HFFc6 (cell line): ENCODE data around the gene PNPLA3. TPM values are rescaled to one million over a fixed set of nuclear protein-coding genes. Genes with fewer than 3 reads are reported as not detected.

Experiments
- DNase-seq: peaks from one replicate; pipeline ENCODE4 v3.0.0-alpha.2; 2018
- H3K27ac Mint-ChIP-seq: 2 replicates; pipeline ENCODE4 v1.8.0; 2020; ENCODE audit warnings: mild to moderate bottlenecking, mixed read lengths
- H3K27me3 Mint-ChIP-seq: 2 replicates; pipeline ENCODE4 v1.8.0; 2021; ENCODE audit warnings: mild to moderate bottlenecking, moderate library complexity, mixed read lengths; ENCODE audit not compliant: insufficient read depth
- H3K36me3 Mint-ChIP-seq: 2 replicates; pipeline ENCODE4 v1.8.0; 2021; ENCODE audit warnings: low read depth, mixed read lengths
- H3K4me1 Mint-ChIP-seq: 2 replicates; pipeline ENCODE4 v1.8.0; 2020; ENCODE audit warnings: low read depth, mixed read lengths
- H3K4me3 Mint-ChIP-seq: 2 replicates; pipeline ENCODE4 v1.8.0; 2020; ENCODE audit warnings: mild to moderate bottlenecking, moderate library complexity, mixed read lengths
- H3K9me3 Mint-ChIP-seq: 2 replicates; pipeline ENCODE4 v1.8.0; 2020; ENCODE audit warnings: mild to moderate bottlenecking, mixed read lengths
- total RNA-seq, 6 experiments: library from RNA; stranded (reverse); fragmentation: NEBNext Ultra II Directional; extraction: Animal tissue kit (Norgen Biotek cat#: 25700); gene quantifications; 2 replicates in 1 of 6; 3 replicates in 5 of 6; pipeline ENCODE4 v1.2.3, GENCODE V29; 2021
- TF ChIP-seq, protein P1 (sequence below): fragments of 200-600 bp; sonication (generic); IDR thresholded peaks from 2 replicates; pipeline ENCODE4 v1.5.0; 2021; ENCODE audit warnings: antibody characterized with exemption, mild to moderate bottlenecking

PNPLA3 gene
- total RNA-seq, 6 experiments from 2014 or later: 3.0 to 6.5 (median 3.4) TPM

DNA sequence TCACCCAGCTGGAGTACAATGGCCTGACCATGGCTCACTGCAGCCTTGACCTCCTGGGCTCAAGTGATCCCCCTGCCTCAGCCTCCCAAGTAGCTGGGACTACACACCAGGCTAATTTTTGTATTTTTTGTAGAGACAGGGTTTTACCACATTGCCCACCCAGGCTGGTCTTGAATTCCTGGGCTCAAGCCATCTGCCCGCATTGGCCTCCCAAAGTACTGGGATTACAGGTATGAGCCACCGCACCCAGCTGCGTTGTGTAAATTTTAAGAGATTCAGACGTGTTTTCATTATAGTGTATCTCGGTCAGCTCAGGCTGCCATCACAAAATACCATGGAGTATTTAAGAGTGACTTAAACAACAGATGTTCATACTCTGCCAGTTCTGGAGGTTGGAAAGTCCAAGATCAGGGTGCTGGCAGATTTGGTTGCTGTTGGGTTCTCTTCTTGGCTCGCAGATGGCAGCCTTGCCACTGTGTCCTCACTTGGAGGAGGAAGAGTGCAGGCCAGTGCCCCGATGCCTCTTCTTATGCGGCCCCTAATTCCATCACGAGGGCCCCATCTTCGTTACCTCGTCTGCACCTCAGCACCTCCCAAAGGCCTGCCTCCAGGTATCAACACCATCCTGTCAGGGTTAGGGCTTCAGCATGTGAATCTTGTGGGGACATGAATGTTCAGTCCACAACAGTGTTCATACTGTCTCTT lies 67.9 kb downstream of the PNPLA3 start:
- Mint-ChIP-seq H3K4me1 (peaks cover 21% of the 10 kb centered on the region), H3K4me3 (no peak overlapping the region), H3K27ac (peak overlapping the region; percentile 90), H3K27me3 (no peaks in the 10 kb centered on the region; the same call in 1 of the 2 replicates), H3K9me3 (no peaks in the 10 kb centered on the region), H3K36me3 (peaks cover 22% of the 10 kb centered on the region)
- TF ChIP-seq, protein P1, sequence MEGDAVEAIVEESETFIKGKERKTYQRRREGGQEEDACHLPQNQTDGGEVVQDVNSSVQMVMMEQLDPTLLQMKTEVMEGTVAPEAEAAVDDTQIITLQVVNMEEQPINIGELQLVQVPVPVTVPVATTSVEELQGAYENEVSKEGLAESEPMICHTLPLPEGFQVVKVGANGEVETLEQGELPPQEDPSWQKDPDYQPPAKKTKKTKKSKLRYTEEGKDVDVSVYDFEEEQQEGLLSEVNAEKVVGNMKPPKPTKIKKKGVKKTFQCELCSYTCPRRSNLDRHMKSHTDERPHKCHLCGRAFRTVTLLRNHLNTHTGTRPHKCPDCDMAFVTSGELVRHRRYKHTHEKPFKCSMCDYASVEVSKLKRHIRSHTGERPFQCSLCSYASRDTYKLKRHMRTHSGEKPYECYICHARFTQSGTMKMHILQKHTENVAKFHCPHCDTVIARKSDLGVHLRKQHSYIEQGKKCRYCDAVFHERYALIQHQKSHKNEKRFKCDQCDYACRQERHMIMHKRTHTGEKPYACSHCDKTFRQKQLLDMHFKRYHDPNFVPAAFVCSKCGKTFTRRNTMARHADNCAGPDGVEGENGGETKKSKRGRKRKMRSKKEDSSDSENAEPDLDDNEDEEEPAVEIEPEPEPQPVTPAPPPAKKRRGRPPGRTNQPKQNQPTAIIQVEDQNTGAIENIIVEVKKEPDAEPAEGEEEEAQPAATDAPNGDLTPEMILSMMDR: no peak
- DNase-seq: no peak

DNA sequence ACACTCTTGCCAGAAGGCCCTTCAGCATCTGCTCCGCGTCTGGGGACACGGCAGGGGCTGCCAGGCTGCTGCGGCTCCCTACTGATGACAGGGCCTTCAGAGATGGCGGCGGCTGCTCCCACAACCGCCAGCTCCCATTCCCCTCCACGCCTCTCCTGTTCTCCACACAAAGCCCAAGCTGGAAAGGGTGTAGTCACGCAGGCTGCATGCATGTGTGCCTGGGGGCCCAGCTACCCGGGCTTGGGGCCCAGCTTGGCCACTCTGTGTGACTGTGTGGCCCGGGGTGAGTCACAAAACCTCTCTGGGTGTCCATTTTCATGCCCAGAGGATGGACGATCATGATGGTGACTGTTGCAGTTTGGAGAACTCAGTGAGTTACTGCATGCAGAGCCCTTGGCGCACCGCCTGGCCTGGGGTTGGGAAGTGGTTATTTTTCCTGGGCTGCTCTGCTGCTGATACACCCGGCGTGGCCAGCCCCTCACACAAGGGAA lies 68.8 kb downstream of the PNPLA3 start:
- peaks cover 21% of the 10 kb centered on the region for H3K4me1 Mint-ChIP-seq
- TF ChIP-seq, protein P1: no peak
- H3K27ac Mint-ChIP-seq: peak overlapping the region; percentile 90
- H3K4me3 Mint-ChIP-seq: peak overlapping the region; percentile 43; the same call in 1 of the 2 replicates
- peaks cover 26% of the 10 kb centered on the region for H3K36me3 Mint-ChIP-seq
- peak; percentile 93 for DNase-seq
- no peaks in the 10 kb centered on the region for H3K9me3 Mint-ChIP-seq
- no peaks in the 10 kb centered on the region; the same call in 1 of the 2 replicates for H3K27me3 Mint-ChIP-seq

DNA sequence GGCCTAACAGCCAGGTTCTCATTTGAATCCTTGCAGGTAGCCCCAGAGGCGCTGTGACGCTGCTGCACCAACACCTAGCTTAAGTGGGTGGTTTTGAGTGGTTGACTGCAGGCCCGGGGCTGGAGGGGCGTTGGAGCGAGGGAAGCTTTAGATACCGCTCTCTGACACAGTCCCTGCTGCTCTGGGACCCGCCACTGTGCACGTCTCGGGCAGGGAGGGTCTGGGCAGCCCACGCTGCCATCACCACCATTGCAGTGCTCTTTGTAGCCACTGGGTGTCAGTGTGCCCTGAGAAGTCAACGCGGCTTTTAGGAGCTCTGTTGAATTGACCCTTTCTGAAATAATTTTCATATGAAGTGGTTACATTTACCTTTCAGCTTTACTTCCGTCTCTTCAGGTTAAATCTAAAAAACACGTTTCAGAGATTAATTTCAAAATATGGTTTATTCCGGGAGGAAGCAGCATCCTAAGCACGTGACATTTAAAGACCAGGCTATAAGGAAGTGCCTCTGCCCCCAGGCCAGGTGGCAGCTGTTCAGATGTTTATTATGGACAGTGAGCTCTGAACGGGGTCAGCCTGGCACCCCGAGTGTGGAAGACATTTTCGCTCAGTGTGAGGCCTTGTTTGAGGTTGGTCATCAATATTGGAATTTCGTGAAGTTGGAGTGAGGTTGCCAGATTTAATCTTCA lies 69.6 kb downstream of the PNPLA3 start:
- Mint-ChIP-seq H3K4me3 (no peak overlapping the region), H3K9me3 (no peaks in the 10 kb centered on the region), H3K27me3 (no peaks in the 10 kb centered on the region; the same call in 1 of the 2 replicates), H3K4me1 (peaks cover 21% of the 10 kb centered on the region), H3K36me3 (peaks cover 27% of the 10 kb centered on the region), H3K27ac (peak overlapping the region; percentile 90)
- TF ChIP-seq, protein P1: peak; percentile 98
- peak; percentile 33 for DNase-seq

- Mint-ChIP-seq H3K4me1 (peaks cover 21% of the 10 kb centered on the region), H3K9me3 (no peaks in the 10 kb centered on the region), H3K36me3 (peaks cover 33% of the 10 kb centered on the region), H3K4me3 (no peak overlapping the region), H3K27me3 (no peaks in the 10 kb centered on the region; the same call in 1 of the 2 replicates), H3K27ac (no peak overlapping the region)
- DNase-seq: no peak
- TF ChIP-seq, protein P1: no peak
Observed at GRCh38 chr22:43994006-43994405, 70.4 kb downstream of the PNPLA3 start.

DNA sequence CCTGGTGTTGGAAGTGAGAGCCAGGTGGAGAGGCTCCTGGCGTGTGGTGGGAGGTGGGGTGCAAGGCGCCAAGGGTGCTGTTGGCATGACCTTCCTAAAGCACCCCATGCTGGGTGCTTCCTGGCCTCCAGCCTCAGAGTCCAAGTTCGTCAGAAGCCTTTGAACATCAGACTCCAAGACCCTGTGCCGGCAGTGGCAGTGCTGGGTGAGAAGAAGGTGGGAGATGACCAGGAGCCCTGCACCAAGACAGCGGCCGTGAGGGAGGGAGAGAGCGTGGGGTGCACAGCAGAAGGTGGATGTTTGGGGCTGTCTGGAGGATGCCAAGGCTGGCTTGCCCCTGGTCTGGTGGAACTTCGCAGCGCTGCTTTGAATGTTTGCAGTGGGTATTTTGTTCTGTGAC lies 70.8 kb downstream of the PNPLA3 start:
- no peak for DNase-seq
- H3K36me3 Mint-ChIP-seq: peaks cover 35% of the 10 kb centered on the region
- TF ChIP-seq, protein P1: no peak
- no peak overlapping the region; the same call in 1 of the 2 replicates for H3K27ac Mint-ChIP-seq
- H3K4me1 Mint-ChIP-seq: peaks cover 21% of the 10 kb centered on the region
- no peak overlapping the region for H3K4me3 Mint-ChIP-seq
- no peaks in the 10 kb centered on the region; the same call in 1 of the 2 replicates for H3K27me3 Mint-ChIP-seq
- H3K9me3 Mint-ChIP-seq: no peaks in the 10 kb centered on the region
